HG03520 (cell line): Measurements from ENCODE around the gene USP3.
"Not testable (repeated sequence)": the region's sequence is repeated elsewhere in the genome, so short reads cannot be mapped to it uniquely, and the experiment has no call there.

Experiments
- ATAC-seq: cut with Tn5 transposase; IDR thresholded peaks from one replicate; pipeline ENCODE4 v1.9.1; 2021; ENCODE audit warnings: mild to moderate bottlenecking, moderate library complexity; ENCODE audit not compliant: unreplicated experiment

The USP3 gene

DNA sequence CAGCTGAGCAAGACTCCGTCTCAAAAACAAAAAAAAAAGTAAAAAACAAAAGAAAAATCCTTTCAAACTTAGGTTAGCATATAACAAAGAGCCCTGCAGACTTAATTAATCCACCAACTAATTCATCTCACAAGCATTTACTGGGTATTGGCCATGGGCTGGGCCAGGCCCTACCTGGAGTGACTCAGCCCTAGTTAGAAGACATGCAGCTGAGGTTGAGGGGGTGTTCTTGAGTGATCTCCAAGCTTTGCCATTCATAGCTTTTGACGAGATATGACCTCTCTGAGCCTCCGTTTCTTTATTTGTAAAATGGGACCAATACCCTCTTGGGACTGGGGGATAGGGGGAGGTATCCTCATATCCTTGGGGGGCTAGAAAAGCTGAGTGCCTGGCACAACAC is 100.6 kb downstream of the USP3 start:
- no peak for ATAC-seq

- no peak for ATAC-seq
Measured at GRCh38 chr15:63605816-63606215, 101.4 kb downstream of the USP3 start.

- ATAC-seq, result no peak
Measured at GRCh38 chr15:63606308-63606707, 101.9 kb downstream of the USP3 start.

GRCh38 chr15:63608989-63609388 is 104.6 kb downstream of the USP3 start:
- no peak for ATAC-seq

DNA sequence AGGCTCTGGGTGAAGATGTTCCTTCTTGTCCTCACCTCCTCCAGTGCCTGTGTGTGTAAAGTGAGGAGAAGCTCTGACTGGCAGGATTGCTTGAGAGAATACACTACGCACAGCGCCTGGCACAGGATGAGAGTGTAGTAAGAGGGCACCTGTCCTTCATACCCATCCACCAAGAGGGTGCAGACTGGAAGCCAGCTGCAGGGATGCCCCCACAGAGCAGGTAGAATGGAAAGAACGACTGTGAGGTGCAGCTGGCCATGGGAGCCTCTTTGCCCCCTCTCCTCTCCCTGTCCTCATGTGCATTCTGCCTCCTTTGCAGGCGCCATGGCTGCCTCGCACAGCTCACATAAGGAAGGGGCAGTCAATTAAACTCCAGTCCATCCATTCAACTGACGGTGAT is 105.1 kb downstream of the USP3 start:
- no peak for ATAC-seq

GRCh38 chr15:63610209-63610841 is 105.9 kb downstream of the USP3 start:
- no peak for ATAC-seq

GRCh38 chr15:63611177-63611576 is 106.8 kb downstream of the USP3 start:
- ATAC-seq, result no peak

DNA sequence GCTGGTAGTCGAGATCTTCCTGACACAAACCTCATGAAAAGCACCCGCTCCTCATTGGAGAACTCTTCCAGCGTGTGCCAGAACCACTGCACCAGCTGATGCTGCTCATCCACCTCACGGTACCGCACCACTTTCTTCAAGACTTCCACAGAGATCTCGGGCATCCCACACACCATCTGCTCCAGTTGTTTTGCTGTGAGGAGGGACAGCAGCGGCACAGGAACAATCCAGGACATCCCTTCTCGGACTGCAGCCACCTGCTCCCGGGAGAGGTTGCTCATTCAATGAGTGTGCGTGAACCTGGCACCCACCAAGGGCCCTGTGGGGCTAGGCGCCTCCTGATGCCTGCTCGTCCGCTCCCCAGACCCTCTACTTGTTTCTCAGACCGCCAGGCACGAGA is 107.9 kb downstream of the USP3 start:
- ATAC-seq, result no peak

DNA sequence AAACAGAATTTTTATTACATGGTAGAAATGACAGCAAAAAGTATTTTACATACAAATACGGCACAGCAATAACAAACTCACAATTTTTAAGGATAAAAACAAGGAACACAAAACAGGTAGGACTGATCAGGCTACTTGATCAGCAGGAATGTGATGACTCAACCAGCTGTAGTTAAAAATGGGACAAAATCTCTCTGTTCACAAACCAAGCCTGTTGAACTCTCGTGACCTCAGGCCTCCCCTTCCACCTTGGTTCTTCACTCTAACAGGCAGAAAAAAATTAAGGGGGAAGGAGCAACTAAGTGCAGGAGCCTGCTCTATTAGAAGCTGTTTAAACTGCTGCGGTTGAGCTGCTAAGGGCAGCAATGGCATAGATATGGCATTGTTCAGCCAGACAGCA is 111.5 kb downstream of the USP3 start:
- ATAC-seq, result no peak

GRCh38 chr15:63617147-63617546 is 112.8 kb downstream of the USP3 start:
- ATAC-seq, result not testable (repeated sequence)

DNA sequence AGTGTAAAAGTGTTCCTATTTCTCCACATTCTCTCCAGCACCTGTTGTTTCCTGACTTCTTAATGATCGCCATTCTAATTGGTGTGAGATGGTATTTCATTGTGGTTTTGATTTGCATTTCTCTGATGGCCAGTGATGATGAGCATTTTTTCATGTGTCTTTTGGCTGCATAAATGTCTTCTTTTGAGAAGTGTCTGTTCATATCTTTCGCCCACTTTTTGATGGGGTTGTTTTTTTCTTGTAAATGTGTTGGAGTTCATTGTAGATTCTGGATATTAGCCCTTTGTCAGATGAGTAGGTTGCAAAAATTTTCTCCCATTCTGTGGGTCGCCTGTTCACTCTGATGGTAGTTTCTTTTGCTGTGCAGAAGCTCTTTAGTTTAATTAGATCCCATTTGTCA is 113.2 kb downstream of the USP3 start:
- ATAC-seq, result not testable (repeated sequence)

DNA sequence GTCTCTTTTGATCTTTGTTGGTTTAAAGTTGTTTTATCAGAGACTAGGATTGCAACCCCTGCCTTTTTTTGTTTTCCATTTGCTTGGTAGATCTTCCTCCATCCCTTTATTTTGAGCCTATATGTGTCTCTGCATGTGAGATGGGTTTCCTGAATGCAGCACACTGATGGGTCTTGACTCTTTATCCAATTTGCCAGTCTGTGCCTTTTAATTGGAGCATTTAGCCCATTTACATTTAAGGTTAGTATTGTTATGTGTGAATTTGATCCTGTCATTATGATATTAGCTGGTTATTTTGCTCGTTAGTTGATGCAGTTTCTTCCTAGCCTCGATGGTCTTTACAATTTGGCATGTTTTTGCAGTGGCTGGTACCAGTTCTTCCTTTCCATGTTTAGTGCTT is 116.4 kb downstream of the USP3 start:
- ATAC-seq, result not testable (repeated sequence)

- no peak for ATAC-seq
Measured at GRCh38 chr15:63623232-63623969, 119.0 kb downstream of the USP3 start.

DNA sequence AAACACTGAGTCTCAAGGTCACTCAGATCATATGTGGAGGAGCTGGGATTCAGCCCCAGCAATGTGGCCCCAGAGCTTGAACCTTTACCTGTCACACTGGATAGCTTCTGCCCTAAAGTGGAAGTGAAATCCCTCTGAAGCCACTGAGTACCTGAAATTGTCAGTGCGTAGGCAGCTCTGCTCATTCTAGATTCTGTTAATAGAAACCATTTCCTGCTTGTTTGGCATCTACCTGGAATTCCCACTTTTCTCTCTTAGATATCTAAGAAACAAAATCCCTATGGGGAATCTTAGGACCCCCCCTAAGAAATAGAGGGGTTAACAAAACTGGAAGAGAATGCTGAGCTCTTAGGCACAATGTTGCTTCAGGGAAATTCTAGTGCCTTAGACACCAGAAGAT is 122.6 kb downstream of the USP3 start:
- no peak for ATAC-seq

- no peak for ATAC-seq
Measured at GRCh38 chr15:63628123-63628822, 123.9 kb downstream of the USP3 start.

DNA sequence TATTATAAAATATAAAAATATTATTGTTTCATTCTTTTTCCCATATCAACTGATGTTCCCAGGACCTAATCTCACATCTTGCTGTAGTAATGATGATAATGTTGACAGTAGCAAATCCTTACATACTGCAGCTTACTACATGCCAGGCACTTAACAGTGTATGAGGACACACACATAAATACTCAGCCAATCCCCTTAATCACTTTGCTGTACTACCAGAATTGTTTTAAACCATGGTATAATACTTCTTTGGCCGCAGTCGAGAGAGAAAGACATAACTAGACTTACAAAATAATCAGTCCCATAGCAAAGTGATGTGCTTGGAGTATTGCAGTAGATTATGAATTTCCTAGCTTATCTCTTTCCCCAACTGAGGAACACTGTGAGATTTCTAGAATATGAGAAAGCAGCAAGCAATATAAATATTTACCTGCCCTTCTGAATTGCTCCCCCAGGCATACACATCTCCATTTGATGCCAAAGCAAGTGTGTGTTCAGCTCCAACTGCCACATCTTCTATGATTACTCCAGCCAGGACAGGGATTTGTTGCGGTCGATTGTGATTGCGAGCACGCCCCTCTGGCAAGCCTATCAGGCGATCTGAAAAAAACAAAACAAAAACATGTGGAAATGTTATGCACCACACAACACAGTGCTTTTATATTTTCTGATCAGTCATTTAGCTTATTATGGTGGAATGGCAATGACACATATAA is 125.8 kb downstream of the USP3 start:
- ATAC-seq, result no peak

GRCh38 chr15:63633312-63633711 is 128.9 kb downstream of the USP3 start:
- ATAC-seq, result no peak

GRCh38 chr15:63634154-63634553 is 129.8 kb downstream of the USP3 start:
- no peak for ATAC-seq

GRCh38 chr15:63636518-63637061 is 132.2 kb downstream of the USP3 start:
- ATAC-seq, result no peak

DNA sequence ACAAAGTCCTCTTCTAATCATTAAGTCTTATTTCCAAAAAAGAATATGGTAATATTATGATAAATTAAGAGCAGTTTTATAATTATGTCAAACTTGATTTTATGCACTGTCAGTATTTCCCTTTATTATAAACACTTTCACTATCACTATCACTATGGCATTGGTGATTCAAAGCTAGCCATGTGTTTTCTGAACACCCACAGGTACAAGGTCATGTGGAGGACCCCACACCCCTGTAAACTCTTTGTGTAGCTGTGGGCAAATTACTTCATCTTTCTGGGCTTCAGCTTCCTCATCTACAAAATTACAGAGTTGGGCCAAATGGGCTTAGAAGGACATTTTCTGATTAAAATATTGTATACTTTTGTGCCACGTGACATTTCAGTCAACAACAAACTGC is 134.4 kb downstream of the USP3 start:
- no peak for ATAC-seq

DNA sequence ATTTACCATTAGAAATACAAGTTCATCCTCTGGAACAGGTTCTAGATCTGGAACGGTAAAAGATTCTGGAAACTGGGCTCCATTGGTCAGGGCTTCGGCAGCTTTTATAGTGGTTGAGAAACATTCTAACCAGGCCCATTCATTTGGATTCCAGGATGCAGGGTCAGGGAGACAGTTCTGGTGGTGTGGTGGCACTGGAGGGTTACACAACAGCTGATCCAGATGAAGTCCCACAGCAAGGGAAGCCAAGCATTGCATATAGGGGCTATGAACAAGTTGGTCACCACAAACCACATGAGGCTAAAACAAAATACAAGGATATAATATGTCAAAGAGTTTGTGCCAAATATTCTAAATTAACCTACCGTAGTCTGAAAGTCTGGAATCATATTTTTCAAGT is 135.8 kb downstream of the USP3 start:
- no peak for ATAC-seq
